ENCODE measurements around the gene PRDM9. TPM values are rescaled to one million over a fixed set of nuclear protein-coding genes. Genes with fewer than 3 reads are reported as not detected.

The PRDM9 gene
- total RNA-seq, 2 donors from 2014 or later, result 4.7 TPM; not detected in 1

- no peak for TF ChIP-seq POLR2AphosphoS5 (IDR thresholded peaks at IDR 0.05)
- TF ChIP-seq POLR2A (IDR thresholded peaks at IDR 0.05), result no peak
- no peak for TF ChIP-seq CTCF (IDR thresholded peaks at IDR 0.05)
- intact Hi-C loops (cut with DNase I), result no loop called here
Measured at GRCh38 chr5:23571059-23571458, 63.6 kb downstream of the PRDM9 start.

More at GRCh38 chr5:23571059-23571458, 63.6 kb downstream of the PRDM9 start:
- H3K36me3 ChIP-seq, result no peaks in the 10 kb centered on the region
- WGBS, result 64% methylated on average over 4 of the region's 4 CpGs
- no peak overlapping the region for H3K4me3 ChIP-seq
- H3K4me1 ChIP-seq (replicated peaks), result no peaks in the 10 kb centered on the region
- DNase-seq (ENCODE audit: low spot score), result no peak
- H3K27me3 ChIP-seq (replicated peaks; ENCODE audit: insufficient read depth), result no peaks in the 10 kb centered on the region
- H3K27ac ChIP-seq, result no peak overlapping the region
- no peaks in the 10 kb centered on the region for H3K9me3 ChIP-seq

Measured in prostate gland (tissue), 2 donors.